Measurements from ENCODE around the gene CDH13.

Gene CDH13

GRCh38 chr16:83233153-83233552 lies 606.4 kb downstream of the CDH13 start:
- no peak for DNase-seq (ENCODE audit: low read depth in 2 of 2)

GRCh38 chr16:83238949-83239691 lies 612.4 kb downstream of the CDH13 start:
- DNase-seq (ENCODE audit: low read depth in 2 of 2) = no peak

GRCh38 chr16:83244057-83244456 lies 617.3 kb downstream of the CDH13 start:
- DNase-seq (ENCODE audit: low read depth in 2 of 2) = no peak

- DNase-seq (ENCODE audit: low read depth in 2 of 2) = no peak
These were observed 618.3 kb downstream of the CDH13 start for GRCh38 chr16:83245061-83245460.

GRCh38 chr16:83247767-83248372 lies 621.1 kb downstream of the CDH13 start:
- DNase-seq (ENCODE audit: low read depth in 2 of 2) = no peak

GRCh38 chr16:83248735-83249463 lies 622.1 kb downstream of the CDH13 start:
- DNase-seq (ENCODE audit: low read depth in 2 of 2) = no peak

GRCh38 chr16:83253521-83253920 lies 626.8 kb downstream of the CDH13 start:
- no peak for DNase-seq (ENCODE audit: low read depth in 2 of 2)

GRCh38 chr16:83258366-83258928 lies 631.7 kb downstream of the CDH13 start:
- DNase-seq (ENCODE audit: low read depth in 2 of 2) = no peak

GRCh38 chr16:83266848-83267553 lies 640.2 kb downstream of the CDH13 start:
- DNase-seq (ENCODE audit: low read depth in 2 of 2) = no peak

GRCh38 chr16:83268169-83268568 lies 641.4 kb downstream of the CDH13 start:
- no peak for DNase-seq (ENCODE audit: low read depth in 2 of 2)

GRCh38 chr16:83269048-83269447 lies 642.3 kb downstream of the CDH13 start:
- no peak for DNase-seq (ENCODE audit: low read depth in 2 of 2)

GRCh38 chr16:83269541-83269940 lies 642.8 kb downstream of the CDH13 start:
- no peak for DNase-seq (ENCODE audit: low read depth in 2 of 2)

- no peak for DNase-seq (ENCODE audit: low read depth in 2 of 2)
These were observed 643.3 kb downstream of the CDH13 start for GRCh38 chr16:83270061-83270460.

- no peak for DNase-seq (ENCODE audit: low read depth in 2 of 2)
These were observed 643.9 kb downstream of the CDH13 start for GRCh38 chr16:83270640-83271039.

- DNase-seq (ENCODE audit: low read depth in 2 of 2) = no peak
These were observed 644.4 kb downstream of the CDH13 start for GRCh38 chr16:83271123-83271522.

- no peak for DNase-seq (ENCODE audit: low read depth in 2 of 2)
These were observed 645.3 kb downstream of the CDH13 start for GRCh38 chr16:83271970-83272575.

GRCh38 chr16:83272843-83273242 lies 646.1 kb downstream of the CDH13 start:
- no peak for DNase-seq (ENCODE audit: low read depth in 2 of 2)

- no peak for DNase-seq (ENCODE audit: low read depth in 2 of 2)
These were observed 646.9 kb downstream of the CDH13 start for GRCh38 chr16:83273504-83274173.

- DNase-seq (ENCODE audit: low read depth in 2 of 2) = no peak
These were observed 652.5 kb downstream of the CDH13 start for GRCh38 chr16:83279251-83279650.

GRCh38 chr16:83285921-83286320 lies 659.2 kb downstream of the CDH13 start:
- no peak for DNase-seq (ENCODE audit: low read depth in 2 of 2)

GRCh38 chr16:83296505-83296904 lies 669.7 kb downstream of the CDH13 start:
- no peak for DNase-seq (ENCODE audit: low read depth in 2 of 2)

All from stimulated activated CD4-positive, alpha-beta T cell treated with anti-CD3 and anti-CD28 coated beads, Interleukin-4, amount 100 ng/mL, for 48 hours (primary cell).